Measurements from ENCODE around the gene ELL.
"Not testable (repeated sequence)": the region's sequence is repeated elsewhere in the genome, so short reads cannot be mapped to it uniquely, and the experiment has no call there.

The ELL gene

DNA sequence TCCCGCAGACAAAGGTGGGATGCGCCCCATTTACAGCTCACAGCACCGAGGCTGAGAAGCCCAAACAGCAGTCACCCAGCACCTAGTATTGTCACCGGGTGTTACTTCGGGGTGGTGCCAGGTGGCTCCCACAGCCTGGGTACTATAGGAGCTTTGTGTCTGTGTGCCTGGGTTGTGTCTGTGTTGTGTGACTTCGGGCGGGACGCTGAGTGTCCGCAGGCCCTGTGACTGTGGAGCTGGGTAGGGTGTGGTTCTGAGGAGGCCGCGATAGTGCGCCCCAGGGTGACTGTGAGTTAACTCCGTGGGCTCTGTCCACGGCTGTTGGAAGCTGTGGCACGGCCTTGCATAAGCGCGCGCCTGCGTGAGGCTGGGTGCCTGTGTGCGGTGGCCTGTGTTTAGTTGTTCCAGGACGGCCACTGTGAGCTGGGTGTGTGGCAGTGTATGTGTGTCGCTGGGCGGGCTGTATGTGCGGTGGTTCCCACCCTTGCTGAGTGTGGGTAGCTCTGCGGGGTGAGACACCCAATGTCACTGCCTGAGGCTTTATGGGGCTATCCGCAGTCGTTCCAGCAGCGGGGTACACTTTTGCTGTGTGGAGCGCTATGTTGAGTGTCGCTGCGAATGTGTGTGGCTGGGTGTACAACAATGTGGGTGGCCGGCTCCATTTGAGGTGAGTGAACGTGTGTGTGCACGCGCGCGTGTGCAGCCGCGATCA lies 103.2 kb downstream of the ELL start:
- DNase-seq, result no peak

DNA sequence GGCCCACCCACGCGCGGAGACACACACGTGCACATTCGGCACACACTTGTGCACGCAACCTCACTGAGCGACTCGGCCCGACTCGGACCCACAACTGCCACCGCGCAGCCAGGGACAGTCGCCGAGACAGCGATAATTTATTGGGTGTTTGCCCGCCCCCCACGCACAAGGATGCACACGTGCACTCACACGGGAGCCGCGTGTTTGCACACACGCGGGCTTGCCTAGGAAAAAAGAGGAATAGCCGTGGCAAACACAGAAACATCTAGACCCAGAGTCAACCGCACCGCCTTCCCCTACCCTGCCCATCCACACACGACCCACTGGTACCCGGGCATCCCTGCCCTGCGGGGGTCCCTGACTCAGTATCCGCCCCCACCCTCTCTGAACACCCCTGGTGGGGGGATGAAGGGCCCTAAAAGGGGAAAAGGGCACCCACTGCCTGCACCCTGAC lies 103.8 kb downstream of the ELL start:
- DNase-seq, result no peak

GRCh38 chr19:18417250-18418028 lies 104.4 kb downstream of the ELL start:
- peak; percentile 26 for DNase-seq

- peak; percentile 74 for DNase-seq
These were observed 105.1 kb downstream of the ELL start for GRCh38 chr19:18416778-18417249.

GRCh38 chr19:18415178-18415867 lies 106.5 kb downstream of the ELL start:
- DNase-seq, result no peak

GRCh38 chr19:18414504-18415177 lies 107.2 kb downstream of the ELL start:
- DNase-seq, result no peak

DNA sequence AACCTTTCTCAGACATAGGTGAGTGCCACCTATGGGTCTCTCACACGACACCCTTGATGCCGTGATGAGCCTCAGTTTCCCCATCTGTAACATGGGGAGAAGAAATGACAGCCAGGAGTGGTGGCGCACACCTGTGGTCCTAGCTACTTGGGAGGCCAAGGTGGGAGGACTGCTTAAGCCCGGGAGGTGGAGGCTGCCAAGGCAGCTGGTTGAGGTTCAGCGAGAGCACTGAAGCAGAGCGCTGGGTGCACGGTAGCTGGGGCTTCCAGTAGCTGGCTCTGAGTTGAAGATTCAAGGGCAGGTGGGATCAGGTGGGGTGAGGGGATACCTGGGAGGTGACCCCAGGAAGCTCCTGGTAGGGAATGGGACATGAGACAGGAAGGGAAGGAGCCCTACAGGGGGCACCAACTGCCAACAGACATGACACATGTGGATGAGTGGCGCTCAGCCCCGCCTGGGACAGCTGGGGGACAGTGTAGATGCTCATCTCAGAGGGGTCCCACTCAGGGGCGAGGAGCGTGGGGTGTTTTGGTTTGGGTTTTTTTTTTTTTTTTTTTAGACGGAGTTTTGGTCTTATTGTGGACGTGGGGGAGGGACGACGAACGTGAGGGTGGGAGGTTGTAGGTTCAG lies 109.1 kb downstream of the ELL start:
- no peak for DNase-seq

GRCh38 chr19:18408053-18408476 lies 113.8 kb downstream of the ELL start:
- no peak for DNase-seq

DNA sequence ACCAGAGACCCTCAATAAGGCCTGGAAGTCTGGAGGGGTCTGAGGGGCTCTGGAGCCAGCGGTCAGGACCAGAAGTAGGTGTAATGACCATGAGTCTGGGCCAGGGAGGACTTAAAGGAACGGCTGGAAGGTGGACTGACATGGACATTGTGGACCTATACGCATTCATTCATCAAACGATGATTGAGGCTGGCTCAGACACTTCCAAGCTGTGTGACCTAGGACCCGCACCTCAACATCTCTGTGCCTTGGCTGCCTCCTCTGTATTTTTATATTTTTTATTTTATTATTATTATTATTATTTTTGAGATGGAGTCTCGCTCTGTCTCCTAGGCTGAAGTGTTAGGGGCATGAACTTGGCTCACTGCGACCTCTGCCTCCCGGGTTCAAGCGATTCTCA lies 115.1 kb downstream of the ELL start:
- DNase-seq, result no peak

- DNase-seq, result not testable (repeated sequence)
These were observed 116.1 kb downstream of the ELL start for GRCh38 chr19:18405754-18406153.

- not testable (repeated sequence) for DNase-seq
These were observed 119.2 kb downstream of the ELL start for GRCh38 chr19:18402455-18403248.

- no peak for DNase-seq
These were observed 120.2 kb downstream of the ELL start for GRCh38 chr19:18401580-18402112.

- DNase-seq, result no peak
These were observed 122.9 kb downstream of the ELL start for GRCh38 chr19:18399008-18399407.

- no peak for DNase-seq
These were observed 124.3 kb downstream of the ELL start, which contains the start of gene LRRC25 for GRCh38 chr19:18397242-18398202. Gene LRRC25, minus strand, starts transcription at chr19:18397622. Its CDS starts 659 bp downstream, at chr19:18396963.

DNA sequence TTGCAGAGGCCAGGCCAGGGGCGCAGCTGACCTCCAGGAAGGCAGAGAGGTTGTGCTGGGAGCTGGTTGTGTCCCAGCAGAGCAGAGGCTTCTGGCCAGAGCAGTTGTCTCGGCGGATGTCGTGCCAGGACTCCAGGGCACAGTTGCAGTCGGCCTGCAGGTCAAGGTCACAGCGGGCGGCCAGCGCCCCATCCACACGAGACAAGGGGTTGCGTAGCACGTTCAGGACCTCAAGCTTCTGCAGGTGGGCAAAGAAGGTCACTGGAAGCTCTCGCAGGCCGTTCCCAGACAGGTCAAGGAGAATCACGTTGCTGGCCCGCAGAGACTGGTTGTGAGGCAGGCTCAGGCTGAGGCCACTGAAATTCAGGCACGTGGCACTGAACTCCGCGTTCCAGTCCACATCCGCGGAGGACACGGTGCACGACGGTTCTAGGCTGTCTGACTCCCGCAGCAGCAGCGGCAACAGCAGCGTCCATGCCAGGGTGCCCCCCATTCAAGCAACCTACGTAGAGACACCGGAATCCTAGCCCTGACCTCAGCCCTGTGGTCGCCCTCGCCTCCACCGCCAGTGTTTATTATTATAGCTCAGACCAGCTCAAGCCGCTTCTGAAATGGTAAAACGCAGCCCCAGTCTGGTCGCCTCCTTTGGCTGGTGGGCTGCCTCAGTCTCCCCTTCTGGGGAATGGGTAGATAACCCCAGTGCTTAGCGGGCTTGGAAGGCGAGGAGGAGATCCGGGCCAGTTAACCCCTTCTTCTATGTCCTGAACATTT lies 125.2 kb downstream of the ELL start:
- no peak for DNase-seq

GRCh38 chr19:18393836-18394235 lies 128.0 kb downstream of the ELL start:
- no peak for DNase-seq

- no peak for DNase-seq
These were observed 128.9 kb downstream of the ELL start for GRCh38 chr19:18392926-18393325.

All from NCI-H774 (cell line).